NCI-H526 (cell line): ENCODE results near the gene NPC2.

Experiments used
- DNase-seq, 2 experiments: peaks; one replicate each; lab custom pipeline; 2025; lab: John Stamatoyannopoulos, UW

NPC2 gene

DNA sequence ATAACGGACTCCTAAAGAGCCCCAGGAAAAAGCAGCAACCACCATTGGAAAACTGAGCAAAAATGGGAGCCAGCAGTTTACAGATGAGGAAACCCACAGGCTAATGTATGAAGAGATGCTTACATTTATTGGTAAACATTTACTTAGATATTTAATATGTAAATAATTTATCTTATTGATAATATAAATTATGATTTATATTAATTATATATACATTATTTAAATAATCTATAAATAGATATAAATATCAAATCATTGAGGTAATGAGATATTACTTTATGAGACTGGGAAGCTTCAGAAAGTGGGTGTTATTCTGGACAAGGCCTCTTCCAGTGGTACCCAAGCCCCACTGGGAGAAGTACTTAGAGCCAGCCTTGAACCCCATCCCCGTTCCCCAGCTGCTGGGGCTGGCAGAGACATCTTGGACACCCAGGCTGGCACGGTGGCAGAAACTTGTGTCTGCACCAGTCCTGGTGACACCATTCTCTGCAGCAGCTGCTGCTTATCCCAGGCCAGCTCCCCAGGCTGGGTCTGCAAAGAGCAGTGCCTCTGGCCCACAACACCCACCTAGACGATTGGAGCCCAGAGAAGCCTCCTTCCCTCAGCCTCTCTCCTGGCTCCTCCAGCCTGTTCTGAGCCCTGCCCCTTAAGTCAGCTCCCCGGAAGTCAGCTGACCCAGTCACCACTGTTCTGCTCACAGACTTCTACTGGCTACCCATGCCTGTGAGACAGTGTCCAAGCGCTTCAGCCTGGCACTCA lies 26.4 kb upstream of the NPC2 start:
- no peak for DNase-seq

DNA sequence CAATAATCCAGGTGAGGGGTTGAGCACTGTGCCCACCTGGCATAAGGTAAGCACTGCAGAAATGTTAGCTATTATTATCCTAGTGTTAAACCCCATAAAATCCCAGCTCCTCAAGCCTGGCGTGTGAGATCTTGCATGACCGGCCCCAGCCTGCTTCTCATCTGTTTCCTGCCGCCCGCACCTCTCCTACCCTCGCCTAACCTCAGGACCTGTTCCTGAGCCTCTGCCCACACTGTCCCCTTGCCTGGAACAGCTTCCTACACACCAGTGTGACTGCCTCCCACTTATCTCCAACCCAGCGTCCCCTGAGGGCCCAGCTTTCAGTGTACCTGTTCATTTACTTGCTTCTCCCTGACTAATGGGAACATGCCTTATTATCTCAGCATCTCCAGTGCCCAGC lies 25.1 kb upstream of the NPC2 start:
- no peak for DNase-seq

DNA sequence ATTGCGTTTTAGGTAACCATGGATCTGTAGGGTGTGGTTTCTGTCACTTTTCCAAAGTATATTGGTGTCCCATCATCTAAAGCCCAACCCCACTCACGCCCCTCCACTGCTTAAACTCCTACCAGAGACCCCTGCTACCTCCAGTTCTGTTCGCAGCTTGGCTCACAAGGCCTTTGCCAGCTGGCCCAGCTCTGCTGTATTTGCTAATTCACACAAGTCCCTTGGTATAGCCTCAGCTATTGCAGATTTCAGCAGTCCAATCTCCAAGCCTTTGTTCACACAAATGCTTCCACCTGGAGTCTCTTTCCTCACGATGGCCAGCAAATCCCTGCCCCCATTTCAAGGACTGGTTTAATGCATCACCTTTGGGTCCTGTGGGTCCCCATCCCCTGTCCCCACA lies 24.6 kb upstream of the NPC2 start:
- no peak for DNase-seq

DNA sequence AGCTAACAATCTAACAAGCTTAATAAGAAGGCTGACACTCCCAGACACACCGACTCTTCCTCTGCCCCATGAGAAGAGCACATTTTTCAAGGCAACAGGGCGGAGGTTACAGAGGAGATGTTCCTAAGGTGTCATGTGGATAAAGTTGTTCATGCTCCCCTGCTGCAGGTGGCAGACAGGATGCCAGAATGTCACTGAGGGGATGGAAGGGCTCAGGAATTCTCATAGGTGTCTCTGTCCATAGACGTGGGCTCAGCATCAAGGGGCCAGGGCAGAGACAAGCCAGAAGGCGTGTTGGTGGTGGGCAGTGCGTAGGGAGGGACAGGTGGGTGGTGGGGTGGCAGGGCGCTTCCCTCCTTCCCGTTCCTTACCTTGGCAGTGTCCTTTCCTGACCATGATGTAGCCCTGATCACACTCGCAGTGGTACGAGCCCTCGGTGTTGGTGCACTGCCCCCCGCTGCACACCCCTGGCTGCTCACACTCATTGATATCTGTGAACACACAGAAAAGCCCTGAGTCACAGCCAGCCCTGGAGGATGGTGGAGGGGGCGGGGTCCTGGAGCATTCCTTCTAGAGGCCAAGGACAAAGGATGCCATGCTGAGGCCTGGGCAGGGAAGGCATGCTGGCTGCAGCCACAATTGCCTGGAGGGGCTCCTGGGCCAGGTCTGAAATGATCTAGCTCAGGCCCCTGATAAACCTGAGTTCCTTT lies 23.5 kb upstream of the NPC2 start:
- no peak for DNase-seq

DNA sequence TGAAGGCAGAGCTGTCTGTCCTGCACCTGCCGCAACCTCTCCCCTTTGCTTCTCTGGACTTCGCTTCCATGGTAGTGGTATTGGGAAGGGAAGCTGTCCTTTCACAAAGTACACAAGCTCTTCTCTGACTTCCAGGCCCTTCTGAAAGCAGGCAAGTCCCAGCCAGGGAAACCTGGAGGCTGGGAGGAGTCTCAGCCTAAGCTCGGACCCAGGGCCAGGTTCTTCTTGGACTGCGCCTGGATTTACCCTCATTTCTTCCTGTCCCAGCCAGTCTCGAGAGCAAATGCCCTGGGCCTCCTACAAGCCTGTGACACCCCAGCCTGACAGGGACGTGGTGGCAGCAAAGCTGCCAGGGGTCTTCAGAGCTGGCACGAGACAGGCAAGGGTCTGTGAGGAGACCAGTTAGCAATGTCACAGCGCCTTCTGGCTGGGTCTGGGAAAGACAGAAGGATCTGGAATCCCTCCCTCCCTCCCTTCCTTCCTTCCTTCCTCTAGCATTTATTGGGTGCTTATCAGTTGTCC lies 22.8 kb upstream of the NPC2 start:
- no peak for DNase-seq

DNA sequence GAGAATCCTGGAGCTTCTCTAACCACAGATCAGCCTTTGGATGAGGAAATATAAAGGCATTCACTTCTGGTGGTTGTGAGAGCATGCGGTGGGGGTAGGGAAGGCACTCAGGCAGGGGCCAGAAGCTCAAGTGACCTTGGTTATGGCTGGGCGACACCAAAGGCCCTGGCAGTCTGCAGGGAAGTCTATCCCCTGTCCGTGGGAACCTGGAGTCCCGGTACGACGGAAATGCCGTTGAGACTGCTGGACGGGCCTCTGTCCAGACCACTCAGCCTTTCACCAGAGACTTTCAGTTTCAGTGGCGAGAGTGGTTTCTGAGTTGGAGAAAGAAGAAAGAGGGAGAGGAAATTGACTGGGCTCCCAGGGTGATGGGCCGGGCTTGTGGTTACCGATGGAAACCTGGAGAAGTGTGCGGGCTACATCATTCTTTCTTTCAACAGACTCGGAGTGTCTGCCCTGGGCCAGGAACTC lies 21.4 kb upstream of the NPC2 start:
- no peak for DNase-seq

DNA sequence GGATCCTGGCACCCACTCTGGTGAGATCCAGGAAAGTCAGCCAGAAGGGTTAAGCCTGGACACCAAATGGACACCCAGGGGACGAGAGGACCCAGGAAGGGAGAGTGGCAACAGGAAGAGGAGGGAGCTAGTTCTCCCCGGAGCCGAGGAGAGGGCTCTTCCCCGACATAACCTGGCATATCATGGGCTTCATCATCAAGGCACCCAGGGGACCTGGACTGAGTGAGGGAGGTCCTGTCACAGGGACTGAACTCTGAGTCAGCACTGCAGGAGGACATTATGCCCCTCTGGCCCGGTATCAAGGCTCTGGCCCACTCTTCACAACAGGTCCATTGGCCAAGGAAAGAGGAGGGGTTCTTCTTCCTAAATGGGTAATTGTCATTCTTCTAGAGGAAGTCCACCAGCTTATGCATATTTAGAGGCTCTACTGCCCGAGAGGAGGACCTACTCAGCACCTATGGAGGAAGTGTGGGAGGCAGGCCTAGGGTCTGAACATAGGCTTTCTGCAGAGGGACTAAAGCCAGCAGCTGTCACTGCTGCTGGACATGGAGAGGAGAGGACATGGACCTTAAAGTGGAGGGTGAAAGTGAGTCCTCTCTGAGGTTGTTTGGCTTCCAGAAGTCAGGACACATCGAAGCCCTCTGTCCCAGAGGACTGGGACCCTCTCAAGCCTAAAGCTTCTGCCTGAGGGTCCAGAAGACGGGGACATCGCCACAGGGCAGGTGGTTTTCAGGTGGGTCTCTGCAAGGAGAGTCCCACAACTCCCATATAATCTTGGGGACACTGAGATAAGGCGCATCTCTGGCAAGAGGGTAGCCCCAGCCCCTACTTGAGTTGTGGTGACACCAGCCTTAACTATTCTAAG lies 19.1 kb upstream of the NPC2 start:
- DNase-seq = no peak

DNA sequence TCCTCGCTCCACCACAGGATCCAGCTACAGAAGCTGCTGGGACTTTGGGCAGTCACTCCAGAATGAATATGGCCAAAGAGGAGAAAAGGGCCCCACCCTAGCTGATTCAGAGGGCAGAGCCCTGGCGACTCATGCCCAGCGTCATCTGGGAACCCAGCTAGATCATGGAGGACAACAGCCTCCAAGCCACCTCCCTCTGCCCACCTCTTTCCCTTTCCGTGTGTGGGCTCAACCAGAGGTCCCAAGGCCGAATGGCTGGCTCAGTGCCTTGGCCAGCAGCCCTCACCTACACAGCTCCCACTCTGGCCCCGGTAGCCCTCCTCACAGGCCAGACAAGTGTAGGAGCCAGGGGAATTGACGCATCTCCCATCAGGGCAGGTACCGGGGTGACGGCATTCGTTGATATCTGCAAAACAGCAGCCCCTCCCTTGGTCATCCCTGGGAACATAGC lies 17.9 kb upstream of the NPC2 start:
- no peak for DNase-seq

DNA sequence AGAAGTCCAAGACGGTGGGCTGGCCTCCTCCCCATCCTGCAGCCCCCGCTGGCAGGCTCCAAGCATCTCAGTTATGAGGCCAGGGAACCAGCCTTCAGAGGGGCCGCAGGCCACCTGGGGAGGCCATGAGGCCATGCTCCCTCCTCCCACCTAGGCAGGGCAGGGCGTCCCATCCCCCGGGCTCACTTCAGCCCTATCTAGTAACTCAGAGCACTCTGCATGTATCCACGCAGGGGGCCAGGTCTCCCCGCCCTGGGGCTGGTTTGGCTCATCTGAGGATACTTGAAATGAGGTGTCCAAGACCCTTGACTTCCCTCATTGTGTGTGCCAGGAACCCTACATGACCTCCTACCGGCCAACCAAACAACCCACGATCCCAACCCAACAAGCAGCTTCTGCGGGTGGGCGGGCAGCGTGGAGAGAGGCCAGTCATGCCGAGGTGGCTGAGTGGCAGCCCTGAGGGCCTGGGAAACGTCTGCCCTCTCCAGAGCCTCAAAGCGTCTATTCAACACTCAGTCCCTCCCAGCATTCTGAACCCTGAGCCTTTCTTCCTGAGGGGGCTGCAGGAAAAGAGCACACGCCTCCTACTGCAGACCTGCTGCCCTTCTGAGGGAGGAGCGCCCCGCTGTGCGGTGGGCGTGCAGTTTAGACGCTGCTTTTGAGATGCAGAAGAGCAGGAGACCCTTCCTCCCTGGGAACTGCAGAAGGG lies 17.3 kb upstream of the NPC2 start:
- no peak for DNase-seq

DNA sequence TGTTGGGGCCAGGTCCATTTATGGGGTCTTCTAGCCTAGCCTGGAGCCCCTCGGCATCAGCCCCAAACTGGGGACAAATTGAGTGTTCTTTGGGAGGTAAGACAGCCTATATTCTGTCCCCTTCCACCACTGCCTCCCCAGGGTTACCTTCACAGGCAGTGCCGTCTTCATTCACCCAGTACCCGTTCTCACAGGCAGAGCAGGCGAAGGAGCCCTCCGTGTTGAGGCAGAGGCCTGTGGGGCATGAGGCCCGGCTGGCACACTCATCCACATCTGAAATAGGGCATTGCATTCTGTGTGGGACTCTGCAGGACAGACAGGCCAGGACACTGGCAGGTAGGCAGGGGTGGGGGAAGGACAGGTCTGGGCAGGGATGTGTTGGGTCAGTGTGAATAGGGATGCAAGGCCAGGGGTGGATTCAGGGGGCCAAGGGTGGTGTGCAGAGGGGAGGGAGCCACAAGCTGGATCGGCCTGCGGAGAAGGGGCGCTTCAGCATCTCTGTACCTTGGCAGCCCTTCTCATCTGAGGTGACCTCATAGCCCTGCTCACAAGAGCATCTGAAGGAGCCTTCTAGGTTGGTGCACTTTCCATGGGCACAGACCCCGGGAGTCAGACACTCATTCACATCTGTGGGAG lies 16.6 kb upstream of the NPC2 start:
- DNase-seq = no peak

DNA sequence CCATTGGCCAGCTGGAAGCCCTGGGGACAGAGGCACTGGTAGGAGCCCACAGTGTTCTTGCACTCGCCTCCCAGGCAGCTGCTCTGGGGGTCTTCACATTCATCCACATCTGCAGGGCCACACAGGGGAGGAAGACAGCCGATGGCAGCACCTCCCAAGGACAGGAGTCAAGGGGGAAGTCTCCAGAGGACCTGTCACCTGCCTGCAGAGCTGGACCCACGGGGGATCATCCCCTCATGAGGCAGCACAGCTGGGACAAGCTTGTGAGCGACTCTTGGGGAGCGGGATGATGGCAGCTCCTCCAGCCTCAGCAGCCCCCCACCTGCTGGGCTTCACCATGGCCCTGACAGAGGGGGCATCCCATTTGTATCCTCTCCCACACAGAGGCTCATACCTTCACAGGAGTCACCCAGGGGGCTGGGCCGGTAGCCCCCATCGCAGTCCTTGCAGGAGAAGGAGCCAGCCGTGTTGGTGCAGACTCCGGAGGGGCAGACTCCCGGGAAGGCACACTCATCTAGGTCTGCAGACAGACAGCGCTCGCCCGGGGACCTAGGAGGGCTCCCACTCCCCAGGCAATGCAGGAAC lies 15.8 kb upstream of the NPC2 start:
- no peak for DNase-seq

DNA sequence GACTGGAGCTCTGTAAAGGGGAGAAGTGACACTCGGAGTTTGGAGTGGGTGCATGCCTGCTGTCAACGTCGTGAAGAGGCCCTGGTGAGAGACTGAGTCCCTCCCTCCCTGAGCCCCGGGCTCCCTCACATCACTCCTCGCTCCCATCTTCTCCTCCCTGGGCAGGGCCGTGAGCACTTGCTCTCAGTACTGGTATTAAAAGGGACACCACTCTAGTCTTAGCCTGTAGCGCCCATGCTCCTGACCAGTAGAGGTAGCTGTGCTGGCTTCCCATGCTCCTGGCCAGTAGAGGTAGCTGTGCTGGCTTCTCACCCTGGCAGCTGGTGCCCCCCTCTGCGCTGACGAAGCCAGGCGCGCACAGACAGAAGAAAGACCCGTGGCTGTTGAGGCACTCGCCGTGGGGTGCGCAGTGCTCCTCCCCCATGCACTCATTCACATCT lies 15.2 kb upstream of the NPC2 start:
- peak; percentile 24 to 63 for DNase-seq

DNA sequence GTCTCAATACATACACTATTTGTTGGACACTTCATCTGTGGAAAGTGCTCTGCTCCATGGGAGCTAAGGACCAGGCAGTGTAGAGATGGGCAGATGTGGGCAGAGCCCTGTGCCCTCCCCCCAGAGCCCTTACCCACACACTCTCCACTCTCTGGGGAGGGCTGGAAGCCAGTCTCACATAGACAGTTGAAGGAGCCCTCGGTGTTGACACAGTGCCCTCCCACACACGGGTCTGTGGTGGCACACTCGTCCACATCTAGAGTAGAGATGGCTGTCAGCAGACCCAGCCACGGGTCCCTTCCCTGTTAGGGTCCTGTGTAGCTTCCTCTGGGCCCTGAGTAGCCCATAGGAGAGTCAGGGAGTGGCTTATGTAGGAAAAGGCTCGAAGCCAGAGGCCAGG lies 14.7 kb upstream of the NPC2 start:
- DNase-seq = no peak

DNA sequence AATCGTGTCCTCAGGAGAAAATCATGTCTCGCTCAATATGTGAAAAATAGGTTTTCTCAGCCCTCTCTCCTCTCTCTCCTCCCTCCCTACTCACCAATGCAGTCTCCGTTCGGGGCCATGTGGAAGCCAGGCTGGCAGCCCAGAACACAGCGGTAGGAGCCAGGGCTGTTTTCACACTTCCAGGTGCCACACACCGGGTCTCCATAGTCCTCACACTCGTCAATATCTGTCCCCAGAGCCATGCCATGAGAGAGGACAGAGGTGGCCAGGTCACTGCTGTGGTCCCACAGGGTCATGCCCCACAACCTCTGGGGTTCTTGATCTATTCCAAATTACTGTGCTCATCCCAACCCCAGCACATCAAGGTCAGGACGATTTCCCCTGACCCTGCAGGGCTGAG lies 14.0 kb upstream of the NPC2 start:
- DNase-seq = no peak

DNA sequence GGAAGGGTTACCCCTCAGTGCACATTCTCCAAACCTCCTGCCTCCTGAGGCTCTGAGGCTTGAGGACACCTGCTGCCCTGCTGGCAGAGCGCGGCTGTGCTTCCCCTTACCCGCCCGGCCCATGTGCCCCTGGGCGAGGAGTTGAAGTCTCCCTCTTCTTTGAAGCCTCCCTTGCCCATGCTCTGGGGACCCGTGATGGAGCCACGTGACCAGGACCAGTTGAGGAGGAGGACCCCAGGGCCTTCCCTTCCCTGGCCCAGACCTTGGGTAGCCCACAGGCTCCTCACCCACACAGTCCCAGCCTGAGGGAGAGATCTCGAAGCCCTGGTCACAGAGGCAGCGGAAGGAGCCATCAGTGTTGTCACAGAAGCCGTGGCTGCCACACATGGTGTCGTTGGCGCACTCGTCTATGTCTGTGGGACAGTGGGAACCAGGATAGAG lies 13.3 kb upstream of the NPC2 start:
- no peak for DNase-seq

DNA sequence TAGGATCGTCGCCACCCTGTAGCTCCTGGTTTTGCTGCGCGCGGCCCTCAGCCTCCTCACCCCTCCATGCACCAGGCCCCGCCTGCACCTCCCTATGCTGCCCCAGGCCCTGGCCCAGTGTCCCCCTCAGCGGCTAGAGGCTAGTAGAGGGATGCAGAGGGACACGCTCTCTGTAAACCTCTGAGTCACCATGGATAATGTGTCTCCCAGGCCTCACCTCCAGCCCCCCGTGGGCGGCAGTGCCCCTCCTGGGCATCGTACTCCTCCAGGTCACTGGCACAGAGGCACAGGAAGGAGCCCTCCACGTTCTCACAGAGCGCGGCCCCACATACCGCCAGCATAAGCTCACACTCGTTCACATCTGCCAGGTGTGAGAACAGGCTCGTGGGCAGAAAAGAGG lies 12.7 kb upstream of the NPC2 start:
- DNase-seq = no peak

DNA sequence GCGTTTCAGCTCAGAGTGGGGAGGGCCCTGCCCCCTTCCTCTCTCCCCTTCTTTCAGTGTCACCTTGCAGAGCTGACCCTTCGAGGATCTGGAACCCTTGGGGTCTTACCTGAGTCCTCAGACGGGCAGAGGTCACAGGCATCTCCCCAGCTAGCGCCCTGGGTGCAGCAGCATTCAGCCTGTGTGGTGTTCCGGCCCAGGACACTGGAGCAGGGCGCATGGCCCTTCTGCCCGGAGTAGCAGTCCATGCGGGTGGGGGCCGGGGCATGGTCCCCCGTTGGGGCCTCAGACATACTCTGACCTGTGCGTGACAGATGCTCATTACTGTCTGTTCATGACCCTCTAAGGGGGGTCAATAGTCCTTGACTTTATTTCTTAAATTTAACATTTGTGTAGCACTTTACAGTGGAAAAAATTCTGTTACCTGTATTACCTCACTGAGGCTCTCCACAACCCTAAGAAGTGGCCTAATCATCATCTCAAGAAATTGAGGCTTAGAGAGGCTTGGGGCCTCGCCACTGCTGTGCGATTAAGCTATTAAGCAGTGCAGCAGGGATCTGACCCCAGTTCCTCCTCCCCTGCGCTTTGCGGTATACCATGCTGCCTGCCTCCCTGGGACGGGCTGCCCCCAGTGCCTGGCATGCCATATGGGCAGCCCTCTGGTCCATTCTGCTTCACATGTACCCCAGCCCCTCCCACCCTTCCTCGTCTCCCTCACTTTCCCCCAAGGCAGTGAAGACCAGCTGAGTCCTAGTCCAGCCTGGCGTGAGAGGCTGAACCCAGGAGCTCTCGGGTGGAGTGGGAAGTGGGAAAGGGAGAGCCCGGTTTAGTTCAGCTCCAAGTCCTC lies 12.0 kb upstream of the NPC2 start:
- DNase-seq = no peak

DNA sequence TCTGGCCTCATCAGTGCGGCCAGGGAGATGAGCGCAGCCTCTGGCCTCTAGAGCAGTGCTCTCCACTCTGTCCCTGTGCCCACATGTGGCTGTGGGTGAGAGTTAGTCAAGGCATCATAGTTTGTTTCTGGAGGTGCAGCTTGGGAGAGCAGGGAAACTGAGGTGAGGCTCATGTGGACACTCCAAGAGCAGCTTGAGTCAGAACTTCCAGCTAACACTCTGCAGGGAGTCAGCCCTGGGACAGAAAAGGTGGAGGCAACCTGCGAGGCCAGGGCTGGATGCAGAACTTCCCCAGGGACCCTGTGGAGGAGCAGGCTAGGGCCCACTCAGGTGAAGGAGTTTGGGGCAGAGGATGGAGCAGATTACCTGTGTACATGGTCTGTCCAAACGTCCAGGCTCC lies 11.3 kb upstream of the NPC2 start:
- no peak for DNase-seq

DNA sequence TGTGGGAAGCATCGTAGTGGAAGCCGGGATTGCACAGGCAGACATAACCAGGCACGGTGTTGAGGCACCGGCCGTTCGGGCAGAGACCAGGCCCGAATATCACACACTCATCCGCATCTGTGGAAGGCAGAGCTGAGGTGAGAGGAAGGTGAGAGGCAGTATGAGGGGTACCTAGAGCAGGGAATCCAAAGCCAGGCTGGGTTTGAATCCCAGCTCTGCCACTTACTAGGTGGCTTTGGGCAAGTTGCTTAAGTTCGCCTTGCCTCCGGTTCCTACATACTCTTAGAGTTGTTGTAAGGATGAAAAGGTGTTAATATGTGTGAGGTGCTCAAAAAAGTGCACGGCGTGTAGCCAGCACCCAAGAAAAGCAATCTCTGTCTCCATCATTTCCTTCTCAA lies 10.8 kb upstream of the NPC2 start:
- DNase-seq = no peak
